H9 (cell line): ENCODE results near the gene GABBR2. TPM values are rescaled to one million over a fixed set of nuclear protein-coding genes. Genes with fewer than 3 reads are reported as not detected.

Source experiments
- DNase-seq: peaks from one replicate; pipeline ENCODE4 v3.0.0-alpha.2; 2017
- H2AFZ ChIP-seq: one replicate; pipeline ENCODE4 v1.6.1; 2013; ENCODE audit warnings: mild to moderate bottlenecking, low read length, control low read depth, moderate library complexity
- H2AK5ac ChIP-seq: 2 replicates; pipeline ENCODE4 v1.6.1; 2013; ENCODE audit warnings: low read length, control low read depth, mixed read lengths; ENCODE audit not compliant: insufficient read length
- H2BK120ac ChIP-seq: one replicate; pipeline ENCODE4 v1.6.1; 2013; ENCODE audit warnings: low read depth, mild to moderate bottlenecking, low read length, control low read depth, inconsistent platforms; ENCODE audit not compliant: poor library complexity, severe bottlenecking
- H2BK12ac ChIP-seq: 2 replicates; pipeline ENCODE4 v1.6.1; 2013; ENCODE audit warnings: low read length, control low read depth, mixed read lengths, low read depth; ENCODE audit not compliant: insufficient read length
- H2BK15ac ChIP-seq: 2 replicates; pipeline ENCODE4 v1.6.1; 2013; ENCODE audit warnings: low read depth, low read length, control low read depth
- H2BK20ac ChIP-seq: one replicate; pipeline ENCODE4 v1.6.1; 2013; ENCODE audit warnings: low read depth, mild to moderate bottlenecking, low read length, control low read depth, inconsistent platforms; ENCODE audit not compliant: poor library complexity, severe bottlenecking
- H2BK5ac ChIP-seq: 2 replicates; pipeline ENCODE4 v1.6.1; 2013; ENCODE audit warnings: low read length, control low read depth, mixed read lengths; ENCODE audit not compliant: insufficient read length
- H3K14ac ChIP-seq: 2 replicates; pipeline ENCODE4 v1.6.1; 2013; ENCODE audit warnings: low read length, control low read depth; ENCODE audit not compliant: insufficient read depth
- H3K18ac ChIP-seq: 2 replicates; pipeline ENCODE4 v1.6.1; 2013; ENCODE audit warnings: low read depth, mild to moderate bottlenecking, mixed read lengths, low read length, control low read depth; ENCODE audit not compliant: insufficient read length
- H3K23ac ChIP-seq: 2 replicates; pipeline ENCODE4 v1.6.1; 2013; ENCODE audit warnings: low read length, control low read depth, mixed read lengths, low read depth; ENCODE audit not compliant: insufficient read length
- H3K23me2 ChIP-seq: 2 replicates; pipeline ENCODE4 v1.6.1; 2013; ENCODE audit warnings: low read depth, mild to moderate bottlenecking, mixed read lengths, low read length, control low read depth; ENCODE audit not compliant: insufficient read length, poor library complexity, severe bottlenecking
- H3K27ac ChIP-seq: 2 replicates; pipeline ENCODE4 v1.5.1; 2013; ENCODE audit warnings: low read length, control low read depth, mixed read lengths, low read depth; ENCODE audit not compliant: insufficient read length
- H3K27me3 ChIP-seq: 2 replicates; pipeline ENCODE4 v1.6.1; 2013; ENCODE audit warnings: low read length, control low read depth, inconsistent platforms; ENCODE audit not compliant: insufficient read depth
- H3K4ac ChIP-seq: 2 replicates; pipeline ENCODE4 v1.6.1; 2013; ENCODE audit warnings: low read depth, mild to moderate bottlenecking, control low read depth, inconsistent platforms, low read length, moderate library complexity
- H3K4me1 ChIP-seq: 2 replicates; pipeline ENCODE4 v1.6.1; 2013; ENCODE audit warnings: low read length, control low read depth, inconsistent platforms; ENCODE audit not compliant: insufficient read depth
- H3K4me2 ChIP-seq: 2 replicates; pipeline ENCODE4 v1.6.1; 2013; ENCODE audit warnings: low read length, control low read depth, mixed read lengths; ENCODE audit not compliant: insufficient read length, insufficient read depth
- H3K56ac ChIP-seq: 2 replicates; pipeline ENCODE4 v1.6.1; 2013; ENCODE audit warnings: low read depth, mild to moderate bottlenecking, mixed read lengths, low read length, control low read depth; ENCODE audit not compliant: insufficient read length
- H3K79me1 ChIP-seq: 2 replicates; pipeline ENCODE4 v1.6.1; 2013; ENCODE audit warnings: low read depth, mild to moderate bottlenecking, moderate library complexity, low read length, control low read depth, inconsistent platforms; ENCODE audit not compliant: insufficient read depth, poor library complexity, severe bottlenecking
- H3K79me2 ChIP-seq: 2 replicates; pipeline ENCODE4 v1.6.1; 2013; ENCODE audit warnings: low read length, control low read depth, inconsistent platforms; ENCODE audit not compliant: insufficient read depth
- H3K9ac ChIP-seq: 2 replicates; pipeline ENCODE4 v1.6.1; 2013; ENCODE audit warnings: low read length, control low read depth, mixed read lengths; ENCODE audit not compliant: insufficient read length; ENCODE audit errors: extremely low read depth
- H3K9me3 ChIP-seq: one replicate; pipeline ENCODE4 v1.6.1; 2013; ENCODE audit warnings: low read depth, low read length, inconsistent platforms; ENCODE audit not compliant: control insufficient read depth
- H3T11ph ChIP-seq: one replicate; pipeline ENCODE4 v1.6.1; 2013; ENCODE audit warnings: mild to moderate bottlenecking, low read length, control low read depth, inconsistent platforms
- H4K20me1 ChIP-seq: one replicate; pipeline ENCODE4 v1.6.1; 2013; ENCODE audit not compliant: control insufficient read depth, insufficient read length, insufficient read depth
- H4K5ac ChIP-seq: 2 replicates; pipeline ENCODE4 v1.6.1; 2013; ENCODE audit warnings: low read depth, mild to moderate bottlenecking, mixed read lengths, low read length, control low read depth; ENCODE audit not compliant: insufficient read length
- H4K8ac ChIP-seq: replicated peaks from 2 replicates; pipeline ENCODE4 v1.6.1; 2013; ENCODE audit warnings: low read length, control low read depth, mixed read lengths, low read depth; ENCODE audit not compliant: insufficient read length
- H4K91ac ChIP-seq: 2 replicates; pipeline ENCODE4 v1.6.1; 2013; ENCODE audit warnings: low read depth, mild to moderate bottlenecking, moderate library complexity, mixed read lengths, low read length, control low read depth; ENCODE audit not compliant: insufficient read length
- H3K27ac Mint-ChIP-seq, 3 experiments: 2 replicates in 2 of 3; 3 replicates in 1 of 3; pipeline ENCODE4 v1.8.0; 2020 to 2021; ENCODE audit warnings: mixed read lengths in 3 of 3, mild to moderate bottlenecking in 1 of 3, moderate library complexity in 1 of 3
- H3K27me3 Mint-ChIP-seq: 2 replicates; pipeline ENCODE4 v1.8.0; 2021; ENCODE audit warnings: low read depth, mild to moderate bottlenecking, moderate library complexity, mixed read lengths
- H3K36me3 Mint-ChIP-seq, 3 experiments: 2 replicates in 2 of 3; 3 replicates in 1 of 3; pipeline ENCODE4 v1.8.0; 2020 to 2021; ENCODE audit warnings: low read depth in 3 of 3, mixed read lengths in 3 of 3; ENCODE audit not compliant: insufficient read depth in 1 of 3
- H3K4me1 Mint-ChIP-seq, 2 experiments: 2 replicates each; pipeline ENCODE4 v1.8.0; 2020; ENCODE audit warnings: mixed read lengths in 2 of 2
- H3K4me3 Mint-ChIP-seq, 2 experiments: 2 replicates in 1 of 2; 3 replicates in 1 of 2; pipeline ENCODE4 v1.8.0; 2020 to 2021; ENCODE audit warnings: mild to moderate bottlenecking in 2 of 2, mixed read lengths in 2 of 2, moderate library complexity in 1 of 2
- H3K9me3 Mint-ChIP-seq, 2 experiments: 2 replicates in 1 of 2; 3 replicates in 1 of 2; pipeline ENCODE4 v1.8.0; 2020; ENCODE audit warnings: mild to moderate bottlenecking in 2 of 2, mixed read lengths in 2 of 2, moderate library complexity in 1 of 2
- CTCF ChIP-seq: fragments of 200-600 bp; sonication (generic); conservative IDR thresholded peaks from 3 replicates; pipeline ENCODE4 v1.8.0; 2021; ENCODE audit warnings: antibody characterized with exemption, mild to moderate bottlenecking
- WGBS: extraction: QIAGEN DNeasy Blood & Tissue Kit; methylation state at CpG from one replicate; pipeline ENCODE4 v1.1.7; 2013; ENCODE audit warnings: missing lambda C conversion rate, low lambda C conversion rate, mixed read lengths; ENCODE audit not compliant: insufficient read length; ENCODE audit errors: extremely low coverage; 5-methylcytosine and 5-hydroxymethylcytosine counted together
- total RNA-seq: library from RNA; stranded (reverse); gene quantifications from 2 replicates; pipeline ENCODE4 v1.2.1, GENCODE V29; 2021

The GABBR2 gene
- total RNA-seq, 1 experiment from 2014 or later: 0.66 TPM

- Histone ChIP-seq H3K23me2 (no peaks in the 10 kb centered on the region), H2BK5ac (no peak overlapping the region), H2BK20ac (no peak overlapping the region), H4K5ac (no peak overlapping the region), H2AFZ (no peak overlapping the region), H3K56ac (no peak overlapping the region), H3K9ac (no peak overlapping the region), H3K4me2 (no peak overlapping the region), H3K27me3 (no peaks in the 10 kb centered on the region), H3K27ac (no peak overlapping the region), H2BK120ac (no peak overlapping the region), H3K23ac (no peak overlapping the region), H3K14ac (no peak overlapping the region), H3K79me2 (no peaks in the 10 kb centered on the region), H2AK5ac (no peak overlapping the region), H3K79me1 (no peaks in the 10 kb centered on the region), H3K18ac (no peak overlapping the region), H3K4ac (no peak overlapping the region), H3K4me1 (peaks cover 3% of the 10 kb centered on the region; the same call in 1 of the 2 replicates), H2BK12ac (no peak overlapping the region), H4K8ac (no peak overlapping the region), H3K9me3 (peaks cover 11% of the 10 kb centered on the region), H4K20me1 (no peaks in the 10 kb centered on the region), H2BK15ac (no peak overlapping the region), H3T11ph (no peak overlapping the region), H4K91ac (no peak overlapping the region)
- peaks cover 15 to 18% of the 10 kb centered on the region in 2 experiments for H3K9me3 Mint-ChIP-seq
- whole genome bisulfite sequencing: no CpG with 5 or more reads among the region's 2 CpGs
- no peaks in the 10 kb centered on the region; the same call in 1 of the 2 replicates for H3K27me3 Mint-ChIP-seq
- H3K4me1 Mint-ChIP-seq: peaks cover 2 to 6% of the 10 kb centered on the region in 2 experiments
- TF ChIP-seq CTCF: no peak
- peaks cover 2 to 11% (median 7%) of the 10 kb centered on the region in 3 experiments; a peak in 5 of 7 replicates for H3K36me3 Mint-ChIP-seq
- no peak overlapping the region for H3K27ac Mint-ChIP-seq
- no peak for DNase-seq
- H3K4me3 Mint-ChIP-seq: no peak overlapping the region
Measured at GRCh38 chr9:98369896-98370295, 338.8 kb downstream of the GABBR2 start.
